ENCODE results near the gene AGBL5.
"Not testable (repeated sequence)": the region's sequence is repeated elsewhere in the genome, so short reads cannot be mapped to it uniquely, and the experiment has no call there.

AGBL5 gene

GRCh38 chr2:27102329-27102728 is 50.9 kb downstream of the AGBL5 start:
- TF ChIP-seq CTCF (IDR thresholded peaks at IDR 0.05; ENCODE audit: control insufficient read depth, extremely low read depth, insufficient read depth): no peak

GRCh38 chr2:27105981-27106380 is 54.5 kb downstream of the AGBL5 start:
- TF ChIP-seq CTCF (IDR thresholded peaks at IDR 0.05; ENCODE audit: control insufficient read depth, extremely low read depth, insufficient read depth): no peak
- no peak for DNase-seq (ENCODE audit: low read depth)
- no peak overlapping the region for H3K4me3 ChIP-seq (ENCODE audit: low read depth, low read length)

More at GRCh38 chr2:27102329-27102728, 50.9 kb downstream of the AGBL5 start:
- no peak overlapping the region for H3K4me3 ChIP-seq (ENCODE audit: low read depth, low read length)
- no peak for DNase-seq (ENCODE audit: low read depth)

GRCh38 chr2:27108221-27108620 is 56.8 kb downstream of the AGBL5 start:
- DNase-seq (ENCODE audit: low read depth): no peak
- TF ChIP-seq CTCF (IDR thresholded peaks at IDR 0.05; ENCODE audit: control insufficient read depth, extremely low read depth, insufficient read depth): no peak
- no peak overlapping the region for H3K4me3 ChIP-seq (ENCODE audit: low read depth, low read length)

GRCh38 chr2:27109083-27109482 is 57.6 kb downstream of the AGBL5 start:
- no peak for TF ChIP-seq CTCF (IDR thresholded peaks at IDR 0.05; ENCODE audit: control insufficient read depth, extremely low read depth, insufficient read depth)
- DNase-seq (ENCODE audit: low read depth): no peak
- no peak overlapping the region for H3K4me3 ChIP-seq (ENCODE audit: low read depth, low read length)

GRCh38 chr2:27110603-27111352 is 59.3 kb downstream of the AGBL5 start:
- H3K4me3 ChIP-seq (ENCODE audit: low read depth, low read length); DNase-seq (ENCODE audit: low read depth): not testable (repeated sequence)

GRCh38 chr2:27111392-27112078 is 60.1 kb downstream of the AGBL5 start:
- DNase-seq (ENCODE audit: low read depth): not testable (repeated sequence)

GRCh38 chr2:27115519-27115918 is 64.1 kb downstream of the AGBL5 start:
- no peak for TF ChIP-seq CTCF (IDR thresholded peaks at IDR 0.05; ENCODE audit: control insufficient read depth, extremely low read depth, insufficient read depth)
- no peak overlapping the region for H3K4me3 ChIP-seq (ENCODE audit: low read depth, low read length)
- no peak for DNase-seq (ENCODE audit: low read depth)

More at GRCh38 chr2:27111392-27112078, 60.1 kb downstream of the AGBL5 start:
- not testable (repeated sequence) for H3K4me3 ChIP-seq (ENCODE audit: low read depth, low read length)

Measured in LNCaP clone FGC (cell line).